Calu3 (cell line): ENCODE results near the gene NT5C1A. TPM values are rescaled to one million over a fixed set of nuclear protein-coding genes. Genes with fewer than 3 reads are reported as not detected.

Experiments used
- BruUV-seq: library from RNA; stranded (reverse); fragments of 400-500 nt; replicated peaks from 2 replicates; lab custom pipeline; 2021; lab: Mats Ljungman, UMichigan
- CTCF ChIA-PET: fragments of 300-600 bp; sonication (Branson Sonifier 250); formaldehyde crosslinking; loops from one replicate; lab custom pipeline; 2022; ENCODE audit warnings: antibody characterized with exemption; lab: Charles Lee
- DNase-seq: peaks from one replicate; pipeline ENCODE4 v3.0.0; 2022
- H3K27ac Mint-ChIP-seq: one replicate; pipeline ENCODE4 v1.8.0; 2022; ENCODE audit warnings: mixed read lengths; ENCODE audit not compliant: unreplicated experiment
- H3K27me3 Mint-ChIP-seq: one replicate; pipeline ENCODE4 v1.8.0; 2022; ENCODE audit warnings: mixed read lengths; ENCODE audit not compliant: unreplicated experiment
- H3K36me3 Mint-ChIP-seq: one replicate; pipeline ENCODE4 v1.8.0; 2022; ENCODE audit warnings: mild to moderate bottlenecking, moderate library complexity, mixed read lengths; ENCODE audit not compliant: insufficient read depth, unreplicated experiment
- H3K4me1 Mint-ChIP-seq: one replicate; pipeline ENCODE4 v1.8.0; 2022; ENCODE audit warnings: mild to moderate bottlenecking, low read depth, mixed read lengths; ENCODE audit not compliant: unreplicated experiment
- H3K4me3 Mint-ChIP-seq: one replicate; pipeline ENCODE4 v1.8.0; 2022; ENCODE audit warnings: mild to moderate bottlenecking, low read depth, moderate library complexity, mixed read lengths; ENCODE audit not compliant: unreplicated experiment
- H3K9me3 Mint-ChIP-seq: one replicate; pipeline ENCODE4 v1.8.0; 2022; ENCODE audit warnings: low read depth, mixed read lengths; ENCODE audit not compliant: unreplicated experiment
- CTCF ChIP-seq: fragments of 200-600 bp; IDR thresholded peaks from one replicate; pipeline ENCODE4 v1.8.0; 2022; ENCODE audit warnings: antibody characterized with exemption; ENCODE audit not compliant: unreplicated experiment
- intact Hi-C: fragments of 100-400 bp; cut with micrococcal nuclease; formaldehyde crosslinking; loops from one replicate; pipeline ENCODE4 v1.10.0; 2022; ENCODE audit not compliant: unreplicated experiment
- total RNA-seq: library from RNA; stranded (reverse); gene quantifications from 2 replicates; pipeline ENCODE4 v1.2.3, GENCODE V29; 2022

Gene NT5C1A
- total RNA-seq, 1 experiment from 2014 or later: not detected

- intact Hi-C loops: no loop called here
- BruUV-seq: no TSS peak
- Mint-ChIP-seq H3K36me3 (no peaks in the 10 kb centered on the region), H3K4me3 (no peak overlapping the region), H3K27ac (no peak overlapping the region), H3K4me1 (no peaks in the 10 kb centered on the region), H3K9me3 (no peaks in the 10 kb centered on the region), H3K27me3 (peaks cover 80% of the 10 kb centered on the region)
- TF ChIP-seq CTCF: no peak
- CTCF ChIA-PET: interaction anchor here (0.5 to 1.4 kb wide), 2 partner anchors 12 to 106 kb away, joined by 3 read pairs; no protein-coding TSS in a partner anchor
- DNase-seq: no peak
Measured at GRCh38 chr1:39713557-39713956, 41.6 kb upstream of the NT5C1A start.

- BruUV-seq: no TSS peak
- Mint-ChIP-seq H3K27me3 (peaks cover 73% of the 10 kb centered on the region), H3K4me3 (no peak overlapping the region), H3K4me1 (no peaks in the 10 kb centered on the region), H3K9me3 (no peaks in the 10 kb centered on the region), H3K27ac (no peak overlapping the region), H3K36me3 (no peaks in the 10 kb centered on the region)
- TF ChIP-seq CTCF: no peak
- no peak for DNase-seq
- CTCF ChIA-PET: interaction anchor here (0.7 to 1.2 kb wide), 2 partner anchors 9 to 106 kb away, joined by 4 to 5 read pairs; no protein-coding TSS in a partner anchor
- intact Hi-C loops: no loop called here
Measured at GRCh38 chr1:39711966-39712340, 40.0 kb upstream of the NT5C1A start.

GRCh38 chr1:39711104-39711965, 39.4 kb upstream of the NT5C1A start:
- Mint-ChIP-seq H3K27ac (no peak overlapping the region), H3K36me3 (no peaks in the 10 kb centered on the region), H3K4me1 (no peaks in the 10 kb centered on the region), H3K9me3 (no peaks in the 10 kb centered on the region), H3K27me3 (peaks cover 73% of the 10 kb centered on the region), H3K4me3 (no peak overlapping the region)
- no peak for DNase-seq
- intact Hi-C loops: no loop called here
- TF ChIP-seq CTCF: no peak
- BruUV-seq: no TSS peak
- CTCF ChIA-PET: interaction anchor here (0.7 to 1.2 kb wide), 2 partner anchors 8 to 105 kb away, joined by 4 to 5 read pairs; no protein-coding TSS in a partner anchor

- no peaks in the 10 kb centered on the region for H3K9me3 Mint-ChIP-seq
- no peaks in the 10 kb centered on the region for H3K36me3 Mint-ChIP-seq
- no peak for DNase-seq
- H3K27me3 Mint-ChIP-seq: peaks cover 43% of the 10 kb centered on the region
- no peak for TF ChIP-seq CTCF
- intact Hi-C loops: no loop called here
- no peak overlapping the region for H3K4me3 Mint-ChIP-seq
- CTCF ChIA-PET: no interaction called here
- no peak overlapping the region for H3K27ac Mint-ChIP-seq
- BruUV-seq: no TSS peak
- no peaks in the 10 kb centered on the region for H3K4me1 Mint-ChIP-seq
Measured at GRCh38 chr1:39707506-39707905, 35.6 kb upstream of the NT5C1A start.
